ENCODE measurements around the gene PPIL6. TPM values are rescaled to one million over a fixed set of nuclear protein-coding genes. Genes with fewer than 3 reads are reported as not detected.
A peak's percentile ranks its signal among the peaks of the same experiment; 100 is the strongest.

Gene PPIL6
- total RNA-seq, 1 donor from 2014 or later, result 2.7 TPM

DNA sequence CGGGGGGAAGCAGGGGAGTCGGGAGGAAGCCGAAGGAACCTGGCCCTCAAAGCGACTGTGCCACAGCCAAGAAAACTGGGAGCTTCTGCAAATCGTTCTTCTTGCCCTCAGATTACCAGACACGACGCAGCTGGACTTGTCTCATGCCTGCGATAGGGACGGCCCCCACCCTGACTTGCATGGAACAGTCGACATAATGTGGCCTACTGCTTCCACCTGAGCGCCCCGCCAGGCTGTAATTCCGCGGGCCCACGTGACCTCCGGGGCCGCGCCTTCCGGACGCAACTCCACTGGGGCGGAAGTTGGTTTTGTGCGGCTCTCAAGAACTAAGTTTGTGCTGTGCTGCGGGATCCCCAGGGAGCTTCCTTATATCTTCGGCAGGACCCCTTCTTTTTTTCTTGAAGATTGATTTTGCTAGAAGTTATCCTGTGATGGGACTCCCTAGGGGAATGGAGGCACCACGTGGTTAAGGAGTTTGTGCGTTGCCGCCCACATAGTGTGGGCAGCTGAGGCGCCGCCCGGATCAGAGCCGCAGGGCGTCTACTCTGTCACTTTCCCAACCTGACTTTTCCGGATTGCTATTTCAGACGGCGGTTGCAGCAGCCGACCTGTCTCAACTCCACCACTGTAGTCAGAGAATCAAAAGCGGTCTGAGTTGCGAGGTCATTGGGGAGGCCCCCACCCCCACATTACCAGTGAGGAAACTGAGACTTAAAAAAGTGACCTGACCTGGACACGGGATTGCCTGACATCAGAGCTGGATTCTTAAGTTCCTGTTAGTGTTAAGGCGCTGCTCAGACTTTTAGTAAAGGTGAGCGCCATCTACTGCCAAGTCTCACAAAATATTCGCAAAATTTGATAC, 57.6 kb downstream of the PPIL6 start:
- DNase-seq (ENCODE audit: low spot score), result peak; percentile 96
- TF ChIP-seq, protein P1, sequence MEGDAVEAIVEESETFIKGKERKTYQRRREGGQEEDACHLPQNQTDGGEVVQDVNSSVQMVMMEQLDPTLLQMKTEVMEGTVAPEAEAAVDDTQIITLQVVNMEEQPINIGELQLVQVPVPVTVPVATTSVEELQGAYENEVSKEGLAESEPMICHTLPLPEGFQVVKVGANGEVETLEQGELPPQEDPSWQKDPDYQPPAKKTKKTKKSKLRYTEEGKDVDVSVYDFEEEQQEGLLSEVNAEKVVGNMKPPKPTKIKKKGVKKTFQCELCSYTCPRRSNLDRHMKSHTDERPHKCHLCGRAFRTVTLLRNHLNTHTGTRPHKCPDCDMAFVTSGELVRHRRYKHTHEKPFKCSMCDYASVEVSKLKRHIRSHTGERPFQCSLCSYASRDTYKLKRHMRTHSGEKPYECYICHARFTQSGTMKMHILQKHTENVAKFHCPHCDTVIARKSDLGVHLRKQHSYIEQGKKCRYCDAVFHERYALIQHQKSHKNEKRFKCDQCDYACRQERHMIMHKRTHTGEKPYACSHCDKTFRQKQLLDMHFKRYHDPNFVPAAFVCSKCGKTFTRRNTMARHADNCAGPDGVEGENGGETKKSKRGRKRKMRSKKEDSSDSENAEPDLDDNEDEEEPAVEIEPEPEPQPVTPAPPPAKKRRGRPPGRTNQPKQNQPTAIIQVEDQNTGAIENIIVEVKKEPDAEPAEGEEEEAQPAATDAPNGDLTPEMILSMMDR (IDR thresholded peaks at IDR 0.05), result peak; percentile 95
- H3K9me3 Mint-ChIP-seq (ENCODE audit: low read depth), result no peaks in the 10 kb centered on the region
- peaks cover 6% of the 10 kb centered on the region for H3K36me3 Mint-ChIP-seq (ENCODE audit: low read depth)
- peak overlapping the region; percentile 100 for H3K27ac Mint-ChIP-seq (ENCODE audit: unreplicated experiment)
- H3K4me1 Mint-ChIP-seq (ENCODE audit: low read depth), result peaks cover 31% of the 10 kb centered on the region
- peak overlapping the region; percentile 93 for H3K4me3 Mint-ChIP-seq (ENCODE audit: unreplicated experiment)
- H3K27me3 Mint-ChIP-seq (ENCODE audit: low read depth), result no peaks in the 10 kb centered on the region

DNA sequence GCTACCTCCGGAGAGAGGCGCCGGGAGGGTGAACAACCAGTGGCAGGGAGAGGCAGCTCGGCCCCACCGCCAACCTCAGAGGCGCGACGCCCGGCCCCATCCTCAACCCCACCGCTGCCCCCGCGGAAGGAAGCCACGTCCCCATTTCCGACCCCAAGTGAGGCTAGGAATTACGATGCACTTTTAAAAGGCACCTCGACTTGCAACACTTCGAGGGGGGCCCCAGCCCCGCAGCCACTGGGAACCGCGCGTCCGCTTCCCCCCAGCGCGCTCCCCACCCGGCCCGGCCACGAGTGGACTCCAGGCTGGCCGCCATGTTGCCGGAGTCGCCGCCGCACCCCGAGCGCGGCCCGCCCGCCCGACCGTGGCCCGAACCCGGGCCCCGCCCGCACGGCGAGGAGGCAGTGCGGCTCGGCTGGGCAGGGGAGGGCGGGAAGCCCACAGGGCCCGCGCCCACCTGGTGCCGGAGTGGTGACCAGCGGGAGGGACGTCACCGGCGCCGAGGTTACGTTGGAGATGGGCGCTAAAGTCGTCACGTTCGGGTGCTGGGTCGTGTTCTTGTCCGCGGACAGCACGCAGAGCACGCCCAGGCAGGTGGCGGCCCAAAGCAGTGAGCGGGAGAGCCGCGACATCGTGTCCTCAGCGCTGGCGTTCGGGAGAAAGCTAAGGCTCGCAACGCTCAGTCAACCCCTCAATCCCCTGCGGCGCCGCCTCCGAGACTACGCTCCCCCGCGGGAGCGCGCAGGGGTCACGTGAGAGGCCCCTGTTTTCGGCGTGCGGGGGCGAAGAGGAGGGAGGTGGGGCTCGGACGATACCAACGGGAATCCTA, 58.5 kb downstream of the PPIL6 start, which contains the start of gene CD164:
Gene CD164, minus strand, starts transcription at position 721 of the 829 bp plus-strand sequence. Its CDS starts 89 bp downstream, at position 632.
- peak within 1 kb of the TSS; percentile 100 for H3K27ac Mint-ChIP-seq (ENCODE audit: unreplicated experiment)
- no peaks in the 10 kb centered on the region for H3K27me3 Mint-ChIP-seq (ENCODE audit: low read depth)
- TF ChIP-seq, protein P1 (IDR thresholded peaks at IDR 0.05), result no peak
- no peaks in the 10 kb centered on the region for H3K9me3 Mint-ChIP-seq (ENCODE audit: low read depth)
- peaks cover 10% of the 10 kb centered on the region for H3K36me3 Mint-ChIP-seq (ENCODE audit: low read depth)
- DNase-seq (ENCODE audit: low spot score), result peak; percentile 95
- H3K4me3 Mint-ChIP-seq (ENCODE audit: unreplicated experiment), result peak within 1 kb of the TSS; percentile 93
- H3K4me1 Mint-ChIP-seq (ENCODE audit: low read depth), result peaks cover 33% of the 10 kb centered on the region

DNA sequence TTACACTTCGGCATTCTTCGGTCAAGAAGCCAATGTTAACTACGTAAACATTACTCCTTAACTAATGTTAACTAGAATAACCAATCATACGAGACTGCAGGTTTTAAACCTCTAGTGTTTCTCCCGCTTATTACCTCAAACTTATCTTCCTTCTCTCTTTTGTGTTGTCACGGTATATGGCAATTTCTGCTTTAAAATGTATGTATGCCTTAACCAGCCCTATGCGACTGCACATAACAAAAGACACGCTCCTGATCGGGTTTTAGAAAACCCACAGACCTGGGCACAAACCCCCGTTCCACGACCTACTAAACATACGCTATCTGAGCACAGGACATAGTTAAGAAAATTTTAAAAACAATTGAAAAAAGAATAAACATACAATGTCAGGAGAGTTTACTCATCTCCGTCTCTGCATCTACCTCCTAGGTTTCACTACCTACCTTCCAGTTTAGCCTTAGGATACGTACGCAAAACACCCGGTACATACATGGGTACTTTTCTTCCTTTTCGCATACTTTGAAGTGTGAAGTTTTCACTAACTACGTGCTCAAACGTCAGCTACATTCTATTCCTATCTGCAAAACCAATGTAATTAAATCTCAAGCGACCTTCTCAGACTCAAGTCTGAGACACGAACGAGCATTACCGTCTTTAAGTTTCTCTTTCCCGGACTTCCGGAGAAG, 59.2 kb downstream of the PPIL6 start:
- H3K27ac Mint-ChIP-seq (ENCODE audit: unreplicated experiment), result peak overlapping the region; percentile 91
- DNase-seq (ENCODE audit: low spot score), result no peak
- peaks cover 14% of the 10 kb centered on the region for H3K36me3 Mint-ChIP-seq (ENCODE audit: low read depth)
- H3K9me3 Mint-ChIP-seq (ENCODE audit: low read depth), result no peaks in the 10 kb centered on the region
- TF ChIP-seq, protein P1 (IDR thresholded peaks at IDR 0.05), result no peak
- H3K4me3 Mint-ChIP-seq (ENCODE audit: unreplicated experiment), result peak overlapping the region; percentile 93
- peaks cover 33% of the 10 kb centered on the region for H3K4me1 Mint-ChIP-seq (ENCODE audit: low read depth)
- H3K27me3 Mint-ChIP-seq (ENCODE audit: low read depth), result no peaks in the 10 kb centered on the region

DNA sequence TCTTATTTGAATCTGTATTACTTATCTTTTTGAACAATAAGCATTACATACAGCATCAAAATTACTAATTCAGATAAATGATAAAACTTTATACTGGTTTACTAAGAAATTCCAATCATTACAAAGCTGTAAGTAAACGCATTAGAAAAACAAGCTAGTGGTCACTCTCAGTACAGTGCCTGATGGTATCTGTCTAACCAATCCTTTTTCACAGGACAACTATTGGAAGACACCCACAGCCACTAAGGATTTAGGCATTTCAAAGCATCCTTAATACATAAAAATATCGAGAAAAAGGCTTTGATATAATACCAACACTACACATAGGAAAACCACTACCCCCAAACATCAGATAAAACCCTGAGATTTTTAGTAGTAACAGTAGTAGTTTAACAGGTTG, 60.7 kb downstream of the PPIL6 start:
- Mint-ChIP-seq H3K9me3 (ENCODE audit: low read depth) (no peaks in the 10 kb centered on the region), H3K4me3 (ENCODE audit: unreplicated experiment) (peak overlapping the region; percentile 93), H3K27me3 (ENCODE audit: low read depth) (no peaks in the 10 kb centered on the region), H3K36me3 (ENCODE audit: low read depth) (peaks cover 22% of the 10 kb centered on the region), H3K4me1 (ENCODE audit: low read depth) (peaks cover 33% of the 10 kb centered on the region), H3K27ac (ENCODE audit: unreplicated experiment) (peak overlapping the region; percentile 90)
- no peak for DNase-seq (ENCODE audit: low spot score)
- TF ChIP-seq, protein P1 (IDR thresholded peaks at IDR 0.05), result no peak

Measured in chondrocyte (in vitro differentiated cells).